ENCODE measurements around the gene GPR27. TPM values are rescaled to one million over a fixed set of nuclear protein-coding genes. Genes with fewer than 3 reads are reported as not detected.

Gene GPR27
- total and polyA plus RNA-seq, 2 of the 8 experiments (the other 6 are each of a cell fraction or from before 2014, with no cell fraction given): 11.3 to 12.5 TPM

- no peak overlapping the region for H3K56ac ChIP-seq (replicated peaks; ENCODE audit: insufficient read length, low read depth, low read length)
- POLR2A ChIA-PET (ENCODE audit: partially characterized antibody): no interaction called here
- WGBS, 2 experiments (ENCODE audit: extremely low coverage in 1 of 2, insufficient coverage in 1 of 2, insufficient read length in 1 of 2, insufficient replicate concordance in 2 of 2, low coverage in 1 of 2, low lambda C conversion rate in 2 of 2, missing lambda C conversion rate in 1 of 2): 97% methylated on average over 2 of the region's 2 CpGs; no CpG with 5 or more reads in 1 of the 2 experiments
- TF ChIP-seq EP300 (IDR thresholded peaks at IDR 0.05; ENCODE audit: borderline replicate concordance in 1 of 2, low read depth in 2 of 2, low read length in 2 of 2) (no peak), ASH2L (IDR thresholded peaks at IDR 0.05; ENCODE audit: low read length) (no peak), RFX5 (IDR thresholded peaks at IDR 0.05; ENCODE audit: borderline replicate concordance, low read depth, low read length) (no peak), RXRA (IDR thresholded peaks at IDR 0.05; ENCODE audit: insufficient read depth, low read depth, low read length) (no peak), SIX5 (IDR thresholded peaks at IDR 0.05; ENCODE audit: low read depth, low read length) (no peak), TCF12 (IDR thresholded peaks at IDR 0.05; ENCODE audit: low read depth, low read length) (no peak), EZH2 (IDR thresholded peaks at IDR 0.05; ENCODE audit: low read depth, low read length, severe bottlenecking) (no peak), KDM4A (IDR thresholded peaks at IDR 0.05; ENCODE audit: low read depth, low read length, severe bottlenecking) (no peak), SP4 (IDR thresholded peaks at IDR 0.05; ENCODE audit: low read length) (no peak), SP2 (IDR thresholded peaks at IDR 0.05; ENCODE audit: low read length) (no peak), TEAD4 (IDR thresholded peaks at IDR 0.05; ENCODE audit: low read depth, low read length) (no peak), HDAC2 (IDR thresholded peaks at IDR 0.05; ENCODE audit: borderline replicate concordance in 1 of 2, low read depth in 2 of 2, low read length in 2 of 2) (no peak), GABPA (IDR thresholded peaks at IDR 0.05; ENCODE audit: borderline replicate concordance, insufficient read depth, low read length) (no peak), MAX (IDR thresholded peaks at IDR 0.05) (no peak), BRCA1 (IDR thresholded peaks at IDR 0.05; ENCODE audit: low read depth, low read length) (no peak)
Observed at GRCh38 chr3:71805691-71806090, 52.0 kb downstream of the GPR27 start.

More at GRCh38 chr3:71805691-71806090, 52.0 kb downstream of the GPR27 start:
- Histone ChIP-seq H2BK20ac (ENCODE audit: low read length) (no peak overlapping the region), H3K23ac (ENCODE audit: insufficient read length) (no peak overlapping the region), H3K9me3 (ENCODE audit: insufficient read depth in 2 of 2, low read depth in 1 of 2, low read length in 1 of 2) (no peaks in the 10 kb centered on the region), H3K4me1 (replicated peaks in 1 of 4; ENCODE audit: control insufficient read depth in 3 of 4, insufficient read depth in 4 of 4, low read length in 3 of 4) (peaks cover 0 to 3% (median 3%) of the 10 kb centered on the region in 4 experiments; a peak in 6 of 7 replicates), H3K79me1 (ENCODE audit: low read depth, low read length) (no peaks in the 10 kb centered on the region), H2AK5ac (ENCODE audit: low read depth, low read length) (no peak overlapping the region), H2AFZ (ENCODE audit: low read length) (no peak overlapping the region), H3K27ac (ENCODE audit: low read depth, low read length) (no peak overlapping the region), H3K18ac (ENCODE audit: extremely low read depth, low read length) (no peak overlapping the region), H3K36me3 (ENCODE audit: control insufficient read depth in 2 of 4, insufficient read depth in 4 of 4, low read length in 3 of 4) (no peaks in the 10 kb centered on the region), H3K23me2 (ENCODE audit: low read depth, low read length) (no peaks in the 10 kb centered on the region), H4K91ac (replicated peaks; ENCODE audit: insufficient read length, low read length) (no peak overlapping the region), H3K4me2 (ENCODE audit: insufficient read depth in 1 of 2, low read depth in 2 of 2, low read length in 2 of 2) (no peak overlapping the region), H4K8ac (ENCODE audit: extremely low read depth, insufficient read depth, low read length) (no peak overlapping the region), H3K79me2 (ENCODE audit: control insufficient read depth in 1 of 2, insufficient read depth in 2 of 2, low read length in 2 of 2) (no peaks in the 10 kb centered on the region), H3K27me3 (replicated peaks in 1 of 4; ENCODE audit: control insufficient read depth in 3 of 4, extremely low read depth in 1 of 4, insufficient read depth in 3 of 4, low read length in 3 of 4) (no peaks in the 10 kb centered on the region), H2BK12ac (ENCODE audit: low read depth, low read length) (no peak overlapping the region), H4K20me1 (replicated peaks in 1 of 2; ENCODE audit: control insufficient read depth in 1 of 2, insufficient read depth in 2 of 2, low read length in 2 of 2) (no peaks in the 10 kb centered on the region), H3K4me3 (ENCODE audit: extremely low read depth in 1 of 4, insufficient read depth in 2 of 4, low read depth in 3 of 4, low read length in 4 of 4) (no peak overlapping the region), H3K14ac (ENCODE audit: insufficient read length) (no peak overlapping the region), H2BK5ac (ENCODE audit: low read depth, low read length) (no peak overlapping the region), H2BK15ac (ENCODE audit: low read length) (no peak overlapping the region), H4K5ac (ENCODE audit: insufficient read length, low read depth, low read length) (no peak overlapping the region), H2BK120ac (replicated peaks; ENCODE audit: low read depth, low read length) (no peak overlapping the region), H3K4ac (replicated peaks; ENCODE audit: insufficient read length, low read depth, low read length) (no peak overlapping the region), H3K9ac (replicated peaks in 1 of 4; ENCODE audit: extremely low read depth in 1 of 4, low read depth in 3 of 4, low read length in 3 of 4) (no peak overlapping the region)
- DNase-seq (ENCODE audit: low read depth in 1 of 2, low spot score in 2 of 2) (no peak), FAIRE-seq (no peak)
- CTCF ChIA-PET (ENCODE audit: partially characterized antibody): interaction anchor here (0.6 to 1.5 kb wide), 4 partner anchors 8 to 90 kb away, joined by 3 to 4 read pairs (median 3); no protein-coding TSS in a partner anchor

Data from H1 (cell line).